Endothelial cell of umbilical vein (primary cell): ENCODE results near the gene FER. TPM values are rescaled to one million over a fixed set of nuclear protein-coding genes. Genes with fewer than 3 reads are reported as not detected.

Source experiments
- BruUV-seq: library from RNA; stranded (reverse); fragments of 400-500 nt; replicated peaks from 2 replicates; lab custom pipeline; 2021; lab: Mats Ljungman, UMichigan
- CTCF ChIA-PET: fragments of 300-600, 350-600 bp; sonication (Branson Sonifier 250); formaldehyde crosslinking; loops from one replicate; lab custom pipeline; 2021; ENCODE audit warnings: antibody characterized with exemption, inconsistent platforms; lab: Charles Lee
- POLR2A ChIA-PET: fragments of 300-600, 350-600 bp; sonication (Branson Sonifier 250); formaldehyde crosslinking; loops from one replicate; lab custom pipeline; 2021; ENCODE audit warnings: antibody characterized with exemption, inconsistent platforms; lab: Charles Lee
- DNase-seq: peaks from one replicate; pipeline ENCODE4 v3.0.0-alpha.2; 2011; ENCODE audit warnings: low read depth, low spot score
- FAIRE-seq: peaks from 2 replicates; lab custom pipeline; 2011; peaks lifted over from hg19 to GRCh38; lab: Jason Lieb, UNC
- H2AFZ ChIP-seq: 2 replicates; pipeline ENCODE4 v1.6.0; 2012; ENCODE audit warnings: low read depth, low read length, control low read depth, inconsistent platforms
- H3K27ac ChIP-seq: 2 replicates; pipeline ENCODE4 v1.5.1; 2011; ENCODE audit warnings: low read depth, mild to moderate bottlenecking, control low read depth, low read length, moderate library complexity; ENCODE audit not compliant: insufficient read depth
- H3K27me3 ChIP-seq, 2 experiments: 2 replicates each; pipeline versions ENCODE4 v1.6.0 to v1.6.1; 2011; ENCODE audit warnings: low read length in 2 of 2, mixed read lengths in 1 of 2; ENCODE audit not compliant: control insufficient read depth in 2 of 2, insufficient read depth in 2 of 2
- H3K36me3 ChIP-seq, 2 experiments: 2 replicates in 1 of 2; 3 replicates in 1 of 2; pipeline ENCODE4 v1.5.1; 2011; ENCODE audit warnings: low read length in 2 of 2, mild to moderate bottlenecking in 1 of 2, moderate library complexity in 1 of 2; ENCODE audit not compliant: control insufficient read depth in 2 of 2, insufficient read depth in 2 of 2; ENCODE audit errors: extremely low read depth in 1 of 2
- H3K4me1 ChIP-seq: 3 replicates; pipeline ENCODE4 v1.5.1; 2011; ENCODE audit warnings: mild to moderate bottlenecking, low read length; ENCODE audit not compliant: control insufficient read depth, insufficient read depth; ENCODE audit errors: extremely low read depth
- H3K4me2 ChIP-seq: 2 replicates; pipeline ENCODE4 v1.6.1; 2011; ENCODE audit warnings: low read length, control low read depth, mixed read lengths; ENCODE audit not compliant: insufficient read depth
- H3K4me3 ChIP-seq, 3 experiments: fragments of 200-600 bp in 1 of 3; sonication (generic), shearing (Covaris generic) in 1 of 3; replicated peaks in 1 of 3; 2 replicates each; pipeline ENCODE4 v1.5.1; 2011 to 2016; ENCODE audit warnings: control low read depth in 3 of 3, low read length in 3 of 3, mild to moderate bottlenecking in 2 of 3, inconsistent platforms in 1 of 3, low read depth in 1 of 3, moderate library complexity in 1 of 3; ENCODE audit not compliant: insufficient read depth in 1 of 3
- H3K79me2 ChIP-seq: 2 replicates; pipeline ENCODE4 v1.6.0; 2012; ENCODE audit warnings: low read length, inconsistent platforms; ENCODE audit not compliant: control insufficient read depth, insufficient read depth
- H3K9ac ChIP-seq: replicated peaks from 2 replicates; pipeline ENCODE3; 2011; ENCODE audit warnings: low read length, control low read depth; ENCODE audit not compliant: insufficient read depth; ENCODE audit errors: extremely low read depth
- H3K9me1 ChIP-seq: replicated peaks from 3 replicates; pipeline ENCODE4 v1.6.0; 2011; ENCODE audit warnings: mild to moderate bottlenecking, low read length; ENCODE audit not compliant: control insufficient read depth, insufficient read depth; ENCODE audit errors: extremely low read depth
- H3K9me3 ChIP-seq: replicated peaks from 2 replicates; pipeline ENCODE4 v1.5.1; 2012; ENCODE audit warnings: low read length, inconsistent platforms; ENCODE audit not compliant: control insufficient read depth, insufficient read depth
- H4K20me1 ChIP-seq: replicated peaks from 2 replicates; pipeline ENCODE3; 2011; ENCODE audit warnings: mild to moderate bottlenecking, low read length; ENCODE audit not compliant: control insufficient read depth, insufficient read depth; ENCODE audit errors: extremely low read depth
- EZH2 ChIP-seq: IDR thresholded peaks from 2 replicates; pipeline ENCODE4 v1.6.1; 2012; ENCODE audit warnings: borderline replicate concordance, low read depth, mild to moderate bottlenecking, moderate library complexity, low read length, inconsistent platforms; ENCODE audit not compliant: severe bottlenecking
- FOS ChIP-seq: IDR thresholded peaks from 2 replicates; pipeline ENCODE4 v1.6.1; 2011; ENCODE audit warnings: mild to moderate bottlenecking, low read length, moderate library complexity, borderline replicate concordance; ENCODE audit not compliant: insufficient read depth
- GATA2 ChIP-seq: IDR thresholded peaks from 2 replicates; pipeline ENCODE4 v1.7.0; 2011; ENCODE audit warnings: low read depth, mild to moderate bottlenecking, moderate library complexity, mixed read lengths, low read length; ENCODE audit not compliant: insufficient read length, insufficient read depth
- JUN ChIP-seq: IDR thresholded peaks from 2 replicates; pipeline ENCODE4 v1.6.1; 2011; ENCODE audit warnings: borderline replicate concordance, low read depth; ENCODE audit not compliant: insufficient read length, insufficient read depth
- MYC ChIP-seq: IDR thresholded peaks from one replicate; pipeline ENCODE4 v1.6.1; 2011; ENCODE audit warnings: mild to moderate bottlenecking, low read depth, low read length
- dilution Hi-C: fragments of 300-500 bp; cut with MboI; formaldehyde crosslinking; loops from one replicate; pipeline ENCODE4 v1.15.0; 2019; ENCODE audit warnings: low sequenced_read_pairs; ENCODE audit not compliant: extremely low pct_ligation_motif_present
- intact Hi-C: fragments of 100-400 bp; cut with micrococcal nuclease; formaldehyde crosslinking; loops from one replicate; pipeline ENCODE4 v1.10.0; 2022
- polyA plus RNA-seq, 4 experiments: library from polyadenylated mRNA; depleted of rRNA in 3 of 4; stranded (reverse) in 3 of 4; unstranded in 1 of 4; fragments of >200 nt; gene quantifications; 2 replicates each; pipeline versions ENCODE4 v1.2.1 to v1.2.3, GENCODE V29; 2011 to 2012; ENCODE audit warnings: missing spikeins in 1 of 4
- total RNA-seq: library from RNA; stranded (reverse); gene quantifications from 2 replicates; pipeline ENCODE4 v1.2.3, GENCODE V29; 2021

The FER gene
- total and polyA plus RNA-seq, 2 donors (not counting 3 experiments of a cell fraction or from before 2014, with no cell fraction given) = 2.3 to 27.5 TPM

GRCh38 chr5:109003928-109004327 lies 256.2 kb downstream of the FER start:
- TF ChIP-seq GATA2 = no peak
- no peak for TF ChIP-seq MYC
- TF ChIP-seq FOS = no peak
- no peak for TF ChIP-seq EZH2
- TF ChIP-seq JUN = no peak
- Histone ChIP-seq H3K27ac (no peak overlapping the region), H3K4me1 (no peaks in the 10 kb centered on the region), H3K27me3 (no peaks in the 10 kb centered on the region), H3K4me2 (no peak overlapping the region), H2AFZ (no peak overlapping the region), H3K9me3 (no peaks in the 10 kb centered on the region), H3K9ac (no peak overlapping the region), H4K20me1 (no peaks in the 10 kb centered on the region), H3K9me1 (no peaks in the 10 kb centered on the region), H3K36me3 (no peaks in the 10 kb centered on the region), H3K79me2 (no peaks in the 10 kb centered on the region), H3K4me3 (no peak overlapping the region)
- intact Hi-C loops = no loop called here
- no peak for DNase-seq
- ChIA-PET CTCF (no interaction called here), POLR2A (no interaction called here)
- BruUV-seq = no TSS peak
- no peak for FAIRE-seq
- dilution Hi-C loops = no loop called here

GRCh38 chr5:109005297-109006009 lies 257.8 kb downstream of the FER start:
- POLR2A ChIA-PET = no interaction called here
- Histone ChIP-seq H3K4me2 (no peak overlapping the region), H3K79me2 (no peaks in the 10 kb centered on the region), H4K20me1 (no peaks in the 10 kb centered on the region), H3K4me1 (no peaks in the 10 kb centered on the region), H3K9me1 (no peaks in the 10 kb centered on the region), H2AFZ (no peak overlapping the region), H3K27me3 (no peaks in the 10 kb centered on the region), H3K9ac (no peak overlapping the region), H3K4me3 (no peak overlapping the region), H3K27ac (no peak overlapping the region), H3K9me3 (no peaks in the 10 kb centered on the region), H3K36me3 (no peaks in the 10 kb centered on the region)
- TF ChIP-seq EZH2 (no peak), FOS (no peak), MYC (no peak)
- no peak for FAIRE-seq
- CTCF ChIA-PET = no interaction called here
- intact Hi-C loops (no loop called here), dilution Hi-C loops (no loop called here)
- DNase-seq = no peak
- BruUV-seq = no TSS peak
